GM18870 (cell line): ENCODE results near the gene FBL.

Experiments
- ATAC-seq: cut with Tn5 transposase; IDR thresholded peaks from one replicate; pipeline ENCODE4 v1.9.1; 2021; ENCODE audit warnings: moderate library complexity; ENCODE audit not compliant: unreplicated experiment

FBL gene

DNA sequence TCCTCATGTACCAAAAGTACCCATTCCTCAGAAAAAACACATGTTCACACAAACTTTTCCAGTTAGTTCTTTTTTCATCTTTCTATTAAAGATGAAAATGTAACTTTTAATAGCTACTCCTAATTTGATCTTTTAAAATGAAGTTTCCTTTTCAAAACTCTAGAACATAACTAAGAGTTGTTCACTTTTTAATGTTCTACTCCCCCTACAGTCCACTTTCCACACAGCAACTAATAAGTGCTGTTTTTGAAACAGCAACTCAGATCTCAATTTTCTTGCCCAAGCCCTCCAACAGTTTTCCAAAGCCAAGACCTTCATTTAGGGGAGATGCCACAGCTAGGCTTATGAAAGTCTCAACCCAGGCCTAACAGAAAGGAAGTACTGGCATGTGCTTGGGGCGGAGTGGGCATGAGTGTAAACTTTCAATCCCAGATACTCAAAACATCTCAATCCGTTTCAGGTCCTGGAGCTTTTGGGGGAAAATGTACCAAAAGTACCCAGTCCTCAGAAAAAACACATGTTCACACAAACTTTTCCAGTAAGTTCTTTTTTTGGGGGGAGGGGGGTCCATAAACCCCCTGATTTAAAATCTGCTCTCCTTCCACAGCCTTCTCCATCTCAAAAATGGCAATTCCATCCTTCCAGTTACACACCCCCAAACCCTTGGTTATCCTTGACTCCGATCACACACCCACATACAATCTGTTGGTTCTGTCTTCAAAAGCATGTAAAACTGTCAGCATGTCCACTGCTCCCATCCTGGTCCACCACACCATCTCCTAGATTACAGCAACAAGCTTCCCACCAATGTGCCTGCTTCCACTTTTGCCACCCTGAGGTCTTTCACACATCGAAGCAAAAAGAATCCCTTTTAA is 2.0 kb downstream of the FBL start:
- no peak for ATAC-seq

DNA sequence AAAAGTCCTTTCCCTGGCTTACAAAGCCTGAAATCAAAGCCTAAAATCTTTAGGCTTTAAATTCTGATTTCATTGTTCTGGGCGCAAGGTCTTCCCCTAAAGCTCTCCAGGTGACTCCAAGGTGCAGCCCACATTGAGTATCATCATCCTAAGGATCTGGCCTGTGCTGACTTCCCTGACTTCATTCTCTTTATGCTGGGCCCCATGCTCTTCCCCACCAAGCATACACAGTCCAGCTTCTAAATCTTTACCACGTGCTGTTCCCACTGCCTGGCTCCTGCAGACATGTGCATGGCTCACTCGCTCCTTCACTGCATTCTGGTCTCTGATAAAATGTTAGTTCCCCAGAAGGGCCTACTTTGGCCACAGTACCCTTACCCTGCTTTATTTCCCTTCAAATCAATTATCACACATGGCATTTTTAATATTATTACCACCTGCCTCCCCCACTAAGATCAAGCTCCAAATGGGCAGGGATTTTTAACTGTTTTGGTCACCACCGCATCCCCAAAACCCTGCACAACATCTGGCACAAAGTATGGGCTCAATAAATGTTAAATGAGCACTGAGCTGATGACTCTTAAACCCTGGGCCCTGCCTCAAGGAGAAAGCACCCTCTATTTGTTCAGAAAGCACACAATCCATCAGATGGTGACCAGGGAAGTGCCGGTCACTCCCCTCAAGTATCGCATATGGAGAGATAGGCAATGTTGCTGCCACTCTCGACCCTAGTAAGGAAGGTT is 3.3 kb downstream of the FBL start:
- no peak for ATAC-seq

DNA sequence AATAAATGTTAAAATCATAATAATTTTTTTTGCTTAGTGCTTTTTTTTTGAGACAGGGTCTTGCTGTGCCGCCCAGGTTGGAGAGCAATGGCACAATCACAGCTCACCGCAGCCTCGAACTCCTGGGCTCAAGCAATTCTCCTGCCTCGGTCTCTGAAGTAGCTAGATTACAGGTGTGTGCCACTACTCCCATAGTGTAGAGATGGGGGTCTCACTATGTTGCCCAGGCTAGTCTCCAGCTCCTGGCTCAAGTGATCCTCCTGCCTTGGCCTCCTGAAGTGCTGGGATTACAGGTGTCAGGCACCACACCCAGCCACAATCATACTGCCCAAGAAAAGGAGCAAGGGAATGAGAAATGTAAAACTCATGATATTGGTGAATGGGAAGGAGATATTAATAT is 5.1 kb downstream of the FBL start:
- no peak for ATAC-seq

DNA sequence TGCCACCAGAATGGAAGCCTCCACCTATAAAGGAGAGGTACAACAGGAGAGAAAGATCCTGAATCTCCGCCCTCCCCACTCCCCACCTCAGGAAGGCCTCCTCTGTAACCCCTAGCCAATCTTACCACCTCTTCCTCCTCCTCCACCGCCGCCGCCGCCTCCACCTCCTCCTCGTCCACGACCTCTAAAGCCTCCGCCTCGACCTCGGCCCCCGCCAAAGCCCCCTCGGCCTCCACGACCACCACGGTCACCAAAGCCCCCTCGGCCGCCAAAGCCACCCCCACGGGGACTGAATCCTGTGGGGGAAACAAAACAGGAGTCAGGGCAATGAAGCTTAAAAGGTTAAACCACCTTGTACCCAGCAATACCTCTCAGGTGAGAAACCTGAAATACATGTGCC is 5.7 kb downstream of the FBL start:
- no peak for ATAC-seq

DNA sequence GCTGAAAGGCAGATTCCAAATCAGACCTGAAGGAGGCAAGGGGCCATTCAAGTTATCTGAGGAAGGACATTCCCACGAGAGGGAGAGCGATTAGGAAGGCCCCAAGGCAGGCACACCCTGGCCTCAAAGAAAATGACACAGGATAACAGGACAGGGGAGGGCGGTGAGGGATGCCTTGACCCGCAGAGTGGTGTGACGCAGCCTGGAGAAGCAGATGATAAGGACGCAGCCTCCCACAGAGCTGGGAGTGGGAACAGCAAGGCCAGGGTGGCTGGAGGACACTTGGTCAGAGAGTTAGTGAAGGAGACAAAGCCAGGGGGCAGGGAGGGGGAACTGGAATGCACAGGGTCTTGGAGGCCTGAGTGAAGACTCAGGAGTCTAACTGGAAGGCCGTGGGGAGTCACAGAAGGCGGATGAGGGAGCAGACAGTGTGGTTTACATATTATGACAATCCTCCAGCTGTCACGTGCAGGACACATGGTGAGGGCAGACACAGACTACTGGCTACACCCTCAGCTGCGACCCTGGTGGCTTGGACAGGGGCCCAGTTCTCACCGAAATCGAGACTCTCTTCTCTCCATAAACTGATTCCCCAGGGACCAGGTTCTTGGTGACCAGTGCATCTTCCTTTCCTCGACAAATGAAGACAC is 6.4 kb downstream of the FBL start:
- no peak for ATAC-seq

DNA sequence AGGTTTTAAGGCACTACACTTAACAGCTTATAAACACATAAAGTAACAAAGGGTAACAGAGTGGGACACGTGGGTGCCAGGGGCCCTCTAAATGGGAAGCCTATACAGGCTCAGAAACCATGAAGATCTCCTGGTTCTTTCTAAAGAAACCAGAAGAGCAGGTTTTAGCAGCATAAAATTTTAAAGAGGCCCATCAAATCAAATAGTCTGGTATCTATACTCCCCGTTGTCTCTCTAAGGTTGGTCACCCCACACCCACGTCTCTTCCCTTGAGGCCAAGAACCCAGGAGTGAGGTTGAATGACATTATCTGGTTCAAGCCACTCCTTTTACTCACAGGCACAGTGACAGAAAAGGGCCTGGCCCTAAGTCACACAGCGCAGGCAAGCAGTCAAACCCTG is 7.6 kb downstream of the FBL start:
- ATAC-seq, result no peak

DNA sequence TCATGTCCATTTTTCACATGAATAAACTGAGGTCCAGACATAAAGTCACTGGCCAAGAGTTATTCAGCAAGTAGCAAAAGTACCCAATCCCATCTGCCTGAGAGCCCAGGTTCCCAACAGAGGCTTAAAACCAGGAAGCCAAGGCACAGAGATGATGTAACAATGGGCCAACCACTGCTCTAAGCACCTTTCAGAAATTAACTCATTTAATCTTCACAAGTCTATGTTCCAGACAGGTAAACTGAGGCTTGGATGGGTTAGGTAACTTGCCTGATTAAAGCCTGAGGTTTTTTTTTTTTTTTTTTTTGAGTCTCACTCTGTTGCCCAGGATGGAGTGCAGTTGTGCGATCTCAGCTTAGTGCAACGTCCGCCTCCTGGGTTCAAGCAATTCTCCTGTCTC is 8.2 kb downstream of the FBL start:
- no peak for ATAC-seq

DNA sequence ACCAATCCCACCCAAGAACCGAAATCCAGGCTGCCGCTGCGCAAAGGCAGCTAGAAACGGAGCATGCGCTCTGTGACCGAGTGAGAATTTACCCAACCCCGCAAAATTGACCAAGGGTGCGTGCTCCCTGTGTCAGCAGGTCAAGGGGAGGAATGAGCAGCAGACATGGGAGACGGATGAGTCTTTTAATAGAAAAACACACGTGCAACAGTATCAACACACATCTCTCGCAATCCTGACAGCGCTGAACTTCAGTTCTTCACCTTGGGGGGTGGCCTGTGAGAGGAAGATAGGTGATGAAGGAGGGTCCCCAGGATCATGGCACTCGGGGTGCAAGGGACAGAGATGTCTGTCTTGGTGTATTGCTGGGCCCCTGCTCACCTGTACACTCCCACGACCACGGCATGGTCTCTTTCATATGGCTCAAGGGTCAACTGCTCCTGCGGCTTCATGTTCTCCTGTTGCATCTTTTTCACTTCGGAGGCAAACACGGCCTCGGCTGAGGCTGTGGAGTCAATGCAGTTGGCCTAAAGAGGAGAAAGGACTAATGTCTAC is 11.8 kb downstream of the FBL start:
- ATAC-seq, result no peak

DNA sequence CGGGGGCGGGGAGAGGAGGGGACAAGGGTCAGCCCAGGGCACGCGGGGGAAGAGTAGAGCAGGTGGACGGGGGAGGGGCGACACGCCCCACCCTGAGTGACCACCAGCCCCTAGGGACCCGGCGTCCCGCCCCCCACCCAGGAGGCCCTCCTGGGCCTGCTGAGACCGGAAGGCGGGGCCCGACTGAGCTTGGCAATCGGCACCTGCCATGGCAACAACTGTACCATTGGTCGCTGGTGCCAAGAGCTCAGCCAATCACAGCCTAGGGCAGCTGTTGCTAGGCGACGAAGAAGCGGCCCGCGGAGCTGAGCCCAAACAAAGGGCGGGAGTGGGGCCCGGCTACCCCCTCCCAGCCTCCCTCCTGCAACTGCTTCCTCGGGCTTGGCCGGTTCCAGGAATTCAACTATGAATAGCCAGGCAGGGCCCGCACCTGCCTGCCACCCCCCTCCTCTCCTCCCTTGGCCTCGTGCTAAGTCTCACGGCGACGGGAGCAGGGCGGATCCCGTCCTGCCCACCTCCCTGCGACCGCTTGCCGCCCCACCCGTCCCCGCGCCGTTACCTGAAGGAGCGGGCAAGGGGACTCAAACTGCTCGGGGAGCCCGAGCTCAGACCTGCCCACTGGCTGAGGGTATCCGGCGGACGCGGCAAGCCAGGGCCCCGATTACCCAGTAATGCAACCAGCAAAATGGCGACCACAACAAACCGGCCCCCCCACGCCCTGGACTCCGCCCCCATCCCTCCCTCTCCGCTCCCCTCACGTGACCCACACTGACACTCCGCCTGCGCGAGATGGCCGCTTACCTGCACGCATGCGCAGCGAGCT is 12.5 kb downstream of the FBL start, which contains the start of gene DYRK1B:
Gene DYRK1B (minus strand): TSS at position 699 of the 823 bp plus-strand sequence. CDS start 2,295 bp downstream, outside the sequence.
- ATAC-seq, result peak; percentile 71

DNA sequence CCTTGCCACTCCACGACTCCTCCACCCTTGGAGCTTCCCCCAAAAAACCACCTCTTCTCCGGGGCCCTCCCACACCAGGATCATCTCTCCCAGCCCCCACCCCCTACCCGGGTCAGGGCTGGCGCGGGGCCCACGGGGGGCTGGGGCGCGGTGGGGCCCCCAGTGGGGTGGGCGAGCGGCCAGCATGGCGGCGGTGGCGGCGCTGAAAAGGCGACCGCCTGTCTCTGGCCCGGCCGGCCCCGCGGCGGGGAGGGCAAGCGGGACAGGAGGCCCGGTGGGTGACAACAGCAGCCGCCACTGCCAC is 13.1 kb downstream of the FBL start:
- ATAC-seq, result no peak

DNA sequence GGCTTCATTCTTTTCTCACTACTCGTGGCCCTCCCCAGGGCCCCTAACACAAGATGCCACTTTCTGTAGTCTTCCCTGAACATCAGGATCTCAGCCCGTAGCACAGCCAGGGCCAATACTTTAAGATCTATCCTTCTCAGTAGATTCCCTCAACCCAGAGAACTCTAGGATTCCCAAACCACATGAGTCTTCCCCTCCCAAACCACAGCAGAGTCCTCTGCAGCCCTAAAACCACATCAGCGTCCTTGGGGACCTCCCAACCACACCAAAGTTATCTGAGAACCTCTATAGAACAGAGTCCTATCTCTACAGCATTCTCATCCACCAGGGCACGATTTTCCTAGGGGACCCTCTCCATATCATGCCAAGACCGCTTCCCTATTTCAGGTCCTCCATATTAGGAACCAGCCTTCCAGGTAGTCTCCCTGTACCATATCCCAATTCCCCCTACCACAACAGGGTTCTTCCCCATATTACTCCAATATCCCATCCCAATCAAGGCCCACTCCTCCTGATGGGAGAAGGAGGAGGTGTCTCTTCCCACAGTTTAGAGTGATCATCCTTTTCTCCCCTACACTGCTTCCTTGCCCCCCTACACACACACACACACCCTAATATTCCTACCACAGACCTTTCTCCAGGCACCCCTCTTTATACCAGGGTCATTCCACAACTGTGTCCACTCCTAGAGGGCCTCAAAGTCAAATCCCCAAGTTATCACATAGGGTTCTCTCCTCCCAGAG is 13.7 kb downstream of the FBL start:
- no peak for ATAC-seq

DNA sequence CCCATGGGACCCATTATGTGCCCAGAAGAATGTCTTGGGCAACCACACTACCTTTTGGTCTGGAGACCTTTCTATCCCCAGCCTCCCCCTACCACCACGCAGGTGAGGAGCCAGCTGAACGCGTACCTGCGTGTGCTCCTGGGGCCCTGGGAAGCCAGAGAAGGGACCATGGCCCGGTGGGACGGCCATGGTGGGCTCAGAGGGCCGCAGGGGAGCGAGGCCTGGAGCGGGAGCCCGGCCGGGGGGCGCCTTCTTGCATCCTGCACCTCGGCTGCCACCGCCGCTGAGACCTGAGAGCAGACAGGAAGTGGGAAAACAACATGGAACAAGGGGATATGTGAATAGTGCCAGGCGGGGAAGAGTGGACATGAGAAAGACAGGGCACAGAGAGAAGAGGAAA is 14.5 kb downstream of the FBL start:
- no peak for ATAC-seq

DNA sequence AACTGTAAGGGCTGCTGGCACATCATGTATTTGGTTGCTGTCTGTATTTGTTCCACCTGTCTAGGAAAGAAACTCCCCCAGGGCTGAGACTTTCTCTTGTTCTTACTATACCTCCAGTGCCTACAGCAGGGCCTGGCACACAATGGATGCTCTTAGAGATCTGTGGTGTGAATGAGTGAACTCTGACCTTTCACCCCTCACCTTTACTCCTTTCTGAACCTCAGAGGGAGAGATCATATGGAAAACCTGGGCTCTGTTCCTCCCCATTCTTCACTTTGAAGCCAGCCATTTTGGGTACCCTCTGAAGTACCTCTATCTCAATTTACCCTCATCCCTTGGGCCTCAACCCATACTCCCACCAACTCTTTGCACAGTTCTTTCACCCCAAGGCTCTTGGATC is 15.3 kb downstream of the FBL start:
- no peak for ATAC-seq

DNA sequence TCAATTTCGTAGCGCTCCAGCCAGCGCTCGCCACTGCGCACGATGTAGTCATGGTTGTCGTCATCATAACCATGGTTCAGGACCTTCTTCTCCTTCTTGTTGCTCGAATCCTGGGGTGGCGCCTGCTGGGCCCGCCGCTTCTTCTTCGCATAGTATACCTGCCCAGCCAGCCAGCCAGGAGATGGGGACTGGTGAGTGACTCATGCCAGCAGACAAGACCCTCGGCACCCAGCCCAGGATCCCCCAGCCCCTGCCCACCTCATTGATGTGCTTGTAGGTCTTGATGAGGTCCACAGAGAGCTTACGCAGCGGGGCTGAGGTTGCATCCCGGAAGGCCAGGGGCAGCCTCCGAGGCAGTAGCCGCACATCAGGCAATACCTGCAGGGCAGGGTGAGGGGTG is 15.8 kb downstream of the FBL start:
- ATAC-seq, result no peak

DNA sequence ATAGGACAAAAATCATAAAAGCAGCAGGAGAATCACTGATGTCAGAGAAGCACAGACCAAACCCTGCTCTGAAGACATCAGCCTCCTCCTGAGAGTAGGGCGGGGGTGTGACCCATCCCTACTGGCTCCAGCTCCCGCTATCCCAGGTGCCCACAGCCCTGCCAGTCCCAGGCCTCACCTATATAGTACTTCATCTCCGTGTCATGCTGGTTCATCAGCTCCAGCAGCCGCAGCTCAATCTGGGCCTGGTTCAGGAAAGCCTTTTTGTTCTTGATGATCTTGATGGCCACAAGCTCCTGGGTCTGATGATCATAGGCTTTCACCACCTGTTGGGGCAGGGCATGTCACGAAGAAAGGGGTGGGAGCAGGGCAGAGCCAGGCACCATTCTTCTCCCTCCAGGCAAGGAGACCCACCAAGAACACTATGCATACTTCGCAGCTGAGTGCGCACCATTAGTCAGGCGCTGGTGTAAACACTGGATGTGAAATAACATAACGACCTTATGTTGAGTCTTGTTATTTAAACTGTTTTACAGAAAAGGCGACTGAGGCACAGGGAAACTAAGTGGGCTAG is 16.4 kb downstream of the FBL start:
- ATAC-seq, result no peak

DNA sequence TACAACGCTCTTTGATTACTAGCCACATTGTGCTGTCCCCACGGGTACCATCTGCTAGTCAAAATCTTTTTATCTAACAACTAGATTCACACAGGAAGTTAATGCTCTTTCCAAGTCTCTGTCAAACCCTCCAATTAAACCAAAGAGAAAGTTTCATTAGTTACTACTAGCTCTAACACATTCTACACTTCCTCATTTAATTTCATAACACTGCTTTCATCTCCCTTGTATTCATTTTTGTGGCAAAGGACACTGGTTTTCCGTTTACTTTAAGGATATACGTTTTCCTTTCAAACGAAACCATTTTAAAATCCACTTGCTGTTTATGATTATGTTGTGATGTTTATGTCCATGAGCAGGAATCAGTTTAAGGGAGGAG is 17.5 kb downstream of the FBL start:
- ATAC-seq, result no peak

DNA sequence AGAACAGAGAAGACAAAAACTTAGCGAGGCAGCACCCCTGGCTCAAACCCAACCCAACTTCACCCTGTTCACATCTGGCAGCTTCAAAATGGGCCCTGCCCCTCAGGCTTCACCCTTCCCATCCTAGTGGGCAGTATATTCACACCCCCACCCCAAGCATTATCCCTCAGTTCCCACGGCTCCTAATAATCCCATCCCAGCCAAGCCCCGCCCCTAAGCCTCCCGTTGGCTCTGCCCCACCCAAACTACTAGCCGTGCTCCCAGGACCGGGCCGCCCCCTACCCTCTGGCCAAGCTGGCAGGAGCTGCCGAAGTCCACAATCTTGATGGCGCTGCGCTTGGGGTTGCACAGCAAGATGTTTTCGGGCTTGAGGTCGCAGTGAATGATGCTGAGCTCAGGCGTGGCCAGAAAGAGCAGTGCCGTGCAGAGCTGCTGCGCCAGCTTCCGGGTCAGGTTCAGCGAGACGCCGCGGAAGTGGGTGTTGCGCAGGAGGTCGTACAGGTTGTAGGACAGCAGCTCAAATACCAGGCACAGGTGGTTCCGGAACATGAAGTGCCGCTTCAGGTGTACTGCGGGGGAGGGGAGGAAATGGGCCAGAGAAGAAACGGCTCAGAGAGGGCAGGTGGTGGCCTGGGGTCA is 18.0 kb downstream of the FBL start:
- no peak for ATAC-seq

DNA sequence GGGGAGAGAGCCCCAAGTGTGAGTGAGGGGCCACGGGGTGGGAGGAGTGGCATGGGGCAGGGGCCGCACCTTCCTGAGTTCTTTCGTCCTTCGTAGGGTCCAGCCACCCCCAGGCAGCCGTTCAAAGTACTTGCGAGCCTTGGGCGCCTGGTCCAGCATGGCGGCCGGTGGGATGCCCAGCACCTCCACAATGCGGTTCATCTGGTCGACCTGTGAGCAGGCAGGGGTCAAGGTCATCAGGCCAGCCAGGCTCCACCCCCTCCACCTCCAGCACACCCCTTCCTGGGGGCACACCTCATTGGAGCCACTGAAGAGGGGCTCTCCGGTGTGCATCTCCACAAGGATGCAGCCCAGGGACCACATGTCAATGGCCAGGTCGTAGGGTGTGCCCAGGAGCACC is 19.0 kb downstream of the FBL start:
- no peak for ATAC-seq

DNA sequence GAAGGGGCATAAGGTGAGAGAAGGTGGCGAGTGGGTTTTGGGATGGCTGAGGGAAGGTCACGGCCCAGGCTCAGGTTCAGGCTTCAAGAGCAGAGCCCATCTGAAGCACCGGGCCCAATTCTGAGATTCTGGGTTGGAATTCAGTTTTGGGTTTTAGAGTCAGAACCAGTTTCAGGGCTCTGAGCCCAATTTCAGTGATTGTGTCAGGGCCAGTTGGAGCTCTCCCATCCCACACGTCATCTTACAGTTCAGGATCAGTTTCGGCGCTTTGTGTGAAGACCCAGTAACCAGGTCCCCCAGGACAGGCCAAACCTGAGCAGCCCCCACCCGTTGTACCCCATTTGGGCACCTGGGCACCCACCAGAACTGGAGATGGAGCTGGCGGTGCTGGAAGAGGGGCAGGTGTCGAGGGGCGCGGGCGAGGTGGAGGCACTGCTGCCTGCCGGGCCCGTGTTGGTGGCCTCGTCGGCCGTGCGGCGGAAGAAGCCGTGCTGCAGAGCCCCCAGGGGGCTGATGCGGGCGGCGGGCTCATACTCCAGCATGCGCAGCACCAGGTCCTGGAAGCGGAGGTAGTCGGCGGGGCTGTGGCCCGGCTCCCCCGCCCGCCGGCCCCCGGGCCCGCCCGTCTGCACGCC is 19.8 kb downstream of the FBL start:
- no peak for ATAC-seq
